GM23338 (cell line): Measurements from ENCODE around the gene CHST10. TPM values are rescaled to one million over a fixed set of nuclear protein-coding genes. Genes with fewer than 3 reads are reported as not detected.

Experiments used
- ATAC-seq: fragments of 200-7000 bp; cut with Tn5 transposase; 3 replicates; pipeline ENCODE4 v1.9.1; 2020
- DNase-seq: peaks from one replicate; pipeline ENCODE4 v3.0.0-alpha.2; 2015; ENCODE audit warnings: low spot score
- H2AFZ ChIP-seq: fragments of 200-600 bp; sonication (generic); 2 replicates; pipeline ENCODE4 v1.8.0; 2016; ENCODE audit warnings: antibody characterized with exemption, mild to moderate bottlenecking, moderate library complexity
- H3F3A ChIP-seq: fragments of 200-600 bp; sonication (generic); replicated peaks from 2 replicates; pipeline ENCODE4 v1.8.0; 2017; ENCODE audit warnings: antibody characterized with exemption, mixed run types, low read depth
- H3K27ac ChIP-seq: fragments of 200-600 bp; sonication (generic); 2 replicates; pipeline ENCODE4 v1.6.1; 2016; ENCODE audit warnings: low read depth
- H3K27me3 ChIP-seq: fragments of 200-600 bp; sonication (generic); 2 replicates; pipeline ENCODE4 v1.8.0; 2016; ENCODE audit warnings: mild to moderate bottlenecking, mixed run types, moderate library complexity; ENCODE audit not compliant: insufficient read depth
- H3K36me3 ChIP-seq: fragments of 200-600 bp; sonication (generic); 2 replicates; pipeline ENCODE4 v1.8.0; 2016; ENCODE audit warnings: mild to moderate bottlenecking; ENCODE audit not compliant: insufficient read depth
- H3K4me1 ChIP-seq: fragments of 200-600 bp; sonication (generic); 2 replicates; pipeline ENCODE4 v1.8.0; 2016; ENCODE audit warnings: mild to moderate bottlenecking, moderate library complexity; ENCODE audit not compliant: insufficient read depth
- H3K4me2 ChIP-seq: fragments of 200-600 bp; sonication (generic); 2 replicates; pipeline ENCODE4 v1.7.1; 2017; ENCODE audit warnings: mixed run types
- H3K4me3 ChIP-seq: fragments of 200-600 bp; sonication (generic); 2 replicates; pipeline ENCODE4 v1.6.1; 2016; ENCODE audit warnings: mixed run types
- H3K79me2 ChIP-seq: fragments of 200-600 bp; sonication (generic); replicated peaks from 2 replicates; pipeline ENCODE4 v1.8.0; 2017; ENCODE audit warnings: mild to moderate bottlenecking; ENCODE audit not compliant: insufficient read depth
- H3K9me2 ChIP-seq: fragments of 200-600 bp; sonication (generic); 2 replicates; pipeline ENCODE4 v1.8.0; 2017; ENCODE audit not compliant: insufficient read depth
- H4K20me1 ChIP-seq: fragments of 200-600 bp; sonication (generic); replicated peaks from 2 replicates; pipeline ENCODE4 v1.8.0; 2017; ENCODE audit warnings: mild to moderate bottlenecking; ENCODE audit not compliant: insufficient read depth
- H3K27ac Mint-ChIP-seq: 2 replicates; pipeline ENCODE4 v1.8.0; 2020; ENCODE audit warnings: inconsistent platforms, mild to moderate bottlenecking, moderate library complexity, mixed read lengths
- H3K27me3 Mint-ChIP-seq: 3 replicates; pipeline ENCODE4 v1.8.0; 2022; ENCODE audit warnings: low read depth, mild to moderate bottlenecking, moderate library complexity, mixed read lengths, inconsistent platforms; ENCODE audit not compliant: insufficient read depth, poor library complexity
- H3K36me3 Mint-ChIP-seq: 3 replicates; pipeline ENCODE4 v1.8.0; 2021; ENCODE audit warnings: low read depth, mild to moderate bottlenecking, inconsistent platforms, moderate library complexity, mixed read lengths
- H3K4me1 Mint-ChIP-seq: 3 replicates; pipeline ENCODE4 v1.8.0; 2020; ENCODE audit warnings: mild to moderate bottlenecking, inconsistent platforms, mixed read lengths
- H3K4me3 Mint-ChIP-seq: 3 replicates; pipeline ENCODE4 v1.8.0; 2021; ENCODE audit warnings: moderate library complexity, mild to moderate bottlenecking, inconsistent platforms, mixed read lengths
- H3K9me3 Mint-ChIP-seq: 3 replicates; pipeline ENCODE4 v1.8.0; 2020; ENCODE audit warnings: moderate library complexity, mild to moderate bottlenecking, inconsistent platforms, mixed read lengths
- CREB1 ChIP-seq: fragments of 250-450 bp; sonication (Bioruptor Pico); IDR thresholded peaks from 2 replicates; pipeline ENCODE4 v1.5.0; 2020; ENCODE audit warnings: low read depth, mild to moderate bottlenecking, moderate library complexity
- EZH2 ChIP-seq: fragments of 200-600 bp; sonication (generic); IDR thresholded peaks from one replicate; pipeline ENCODE4 v1.8.0; 2017; ENCODE audit warnings: antibody characterized with exemption, mild to moderate bottlenecking, low read depth; ENCODE audit not compliant: unreplicated experiment
- JUNB ChIP-seq: IDR thresholded peaks from one replicate; pipeline ENCODE4 v1.6.1; 2016; ENCODE audit warnings: antibody characterized with exemption; ENCODE audit not compliant: unreplicated experiment
- NANOG ChIP-seq: IDR thresholded peaks from 2 replicates; pipeline ENCODE4 v1.6.1; 2016; ENCODE audit warnings: antibody characterized with exemption, borderline replicate concordance
- POLR2AphosphoS5 ChIP-seq: IDR thresholded peaks from 2 replicates; pipeline ENCODE4 v1.6.1; 2016; ENCODE audit warnings: antibody characterized with exemption, low read depth
- polyA plus RNA-seq: library from polyadenylated mRNA; unstranded; fragments of >200 nt; fragmentation: Nextera tagmentation; extraction: Ambion mirVana; gene quantifications from 2 replicates; pipeline ENCODE4 v1.2.1, GENCODE V29; 2016
- total RNA-seq: library from RNA; depleted of rRNA; stranded (reverse); fragments of >200 nt; shearing (Covaris generic); gene quantifications from 2 replicates; pipeline ENCODE4 v1.2.3, GENCODE V29; 2014
- TF ChIP-seq, protein P1 (sequence below), 2 experiments: fragments of 200-600 bp in 1 of 2; sonication (generic) in 1 of 2; conservative IDR thresholded peaks; 2 replicates each; pipeline versions ENCODE4 v1.5.1 to v1.6.1; 2016 to 2017; ENCODE audit warnings: antibody characterized with exemption in 2 of 2, low read depth in 2 of 2, mild to moderate bottlenecking in 2 of 2, moderate library complexity in 1 of 2
- TF ChIP-seq, protein P2 (sequence below): fragments of 250-450 bp; sonication (Bioruptor Pico); IDR thresholded peaks from 2 replicates; pipeline ENCODE4 v1.5.0; 2020; ENCODE audit warnings: mild to moderate bottlenecking, moderate library complexity

The CHST10 gene
- total and polyA plus RNA-seq, 2 experiments from 2014 or later = 7.7 to 24.5 TPM

DNA sequence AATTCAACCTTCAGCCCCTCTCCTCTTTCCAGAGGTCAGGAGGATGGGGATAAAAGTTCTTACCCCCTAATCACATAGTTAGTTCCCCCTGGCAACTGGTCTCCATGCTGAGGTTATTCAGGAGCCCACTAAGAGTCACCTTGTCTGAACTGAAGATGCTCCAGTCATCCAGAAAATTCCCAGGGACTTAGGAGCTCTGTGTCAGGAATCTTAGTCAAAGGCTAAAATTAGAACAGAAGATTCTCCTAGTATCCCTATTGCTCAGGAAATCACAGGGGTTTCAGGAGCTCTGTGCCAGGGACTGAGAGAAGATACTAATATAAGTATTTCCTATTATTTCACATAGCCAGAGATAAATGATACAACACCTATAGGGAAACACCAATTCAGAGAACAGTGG lies 57.9 kb downstream of the CHST10 start (continued):
- TF ChIP-seq, protein P1, sequence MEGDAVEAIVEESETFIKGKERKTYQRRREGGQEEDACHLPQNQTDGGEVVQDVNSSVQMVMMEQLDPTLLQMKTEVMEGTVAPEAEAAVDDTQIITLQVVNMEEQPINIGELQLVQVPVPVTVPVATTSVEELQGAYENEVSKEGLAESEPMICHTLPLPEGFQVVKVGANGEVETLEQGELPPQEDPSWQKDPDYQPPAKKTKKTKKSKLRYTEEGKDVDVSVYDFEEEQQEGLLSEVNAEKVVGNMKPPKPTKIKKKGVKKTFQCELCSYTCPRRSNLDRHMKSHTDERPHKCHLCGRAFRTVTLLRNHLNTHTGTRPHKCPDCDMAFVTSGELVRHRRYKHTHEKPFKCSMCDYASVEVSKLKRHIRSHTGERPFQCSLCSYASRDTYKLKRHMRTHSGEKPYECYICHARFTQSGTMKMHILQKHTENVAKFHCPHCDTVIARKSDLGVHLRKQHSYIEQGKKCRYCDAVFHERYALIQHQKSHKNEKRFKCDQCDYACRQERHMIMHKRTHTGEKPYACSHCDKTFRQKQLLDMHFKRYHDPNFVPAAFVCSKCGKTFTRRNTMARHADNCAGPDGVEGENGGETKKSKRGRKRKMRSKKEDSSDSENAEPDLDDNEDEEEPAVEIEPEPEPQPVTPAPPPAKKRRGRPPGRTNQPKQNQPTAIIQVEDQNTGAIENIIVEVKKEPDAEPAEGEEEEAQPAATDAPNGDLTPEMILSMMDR (conservative IDR thresholded peaks at IDR 0.05; ENCODE audit: low read depth in 2 of 2) = no peak
- TF ChIP-seq POLR2AphosphoS5 (no peak), NANOG (no peak), JUNB (no peak), EZH2 (no peak)

DNA sequence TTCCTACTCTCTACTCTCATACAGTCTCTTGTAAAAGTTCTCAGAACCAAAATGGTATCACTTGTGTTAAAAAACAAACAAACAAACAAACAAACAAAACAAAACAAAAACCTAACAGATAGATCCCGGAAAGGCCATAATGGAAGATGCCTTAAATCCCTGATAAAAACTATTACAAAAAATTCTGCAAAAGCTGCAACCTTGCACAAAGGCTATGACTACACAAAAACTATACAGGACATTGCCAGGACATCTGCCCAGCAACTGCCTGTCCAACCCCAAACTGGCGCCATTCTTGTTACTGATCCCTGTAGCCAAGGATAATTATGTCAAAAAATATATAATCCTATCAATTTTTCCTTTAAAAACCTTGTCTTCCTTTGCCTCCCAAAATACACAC lies 58.9 kb downstream of the CHST10 start:
- Histone ChIP-seq H3K27me3 (no peaks in the 10 kb centered on the region), H3K4me1 (no peaks in the 10 kb centered on the region), H3F3A (no peaks in the 10 kb centered on the region), H3K4me3 (no peak overlapping the region), H3K36me3 (peaks cover 14% of the 10 kb centered on the region), H3K4me2 (no peak overlapping the region), H3K79me2 (no peaks in the 10 kb centered on the region), H4K20me1 (no peaks in the 10 kb centered on the region), H3K27ac (no peak overlapping the region), H2AFZ (no peak overlapping the region), H3K9me2 (peaks cover 21% of the 10 kb centered on the region; the same call in 1 of the 2 replicates)
- no peak for ATAC-seq
- Mint-ChIP-seq H3K36me3 (peaks cover 32% of the 10 kb centered on the region), H3K4me1 (peaks cover 10% of the 10 kb centered on the region; the same call in 2 of the 3 replicates), H3K27me3 (peaks cover 4% of the 10 kb centered on the region), H3K4me3 (no peak overlapping the region), H3K9me3 (peaks cover 49% of the 10 kb centered on the region), H3K27ac (no peak overlapping the region)
- TF ChIP-seq, protein P2, sequence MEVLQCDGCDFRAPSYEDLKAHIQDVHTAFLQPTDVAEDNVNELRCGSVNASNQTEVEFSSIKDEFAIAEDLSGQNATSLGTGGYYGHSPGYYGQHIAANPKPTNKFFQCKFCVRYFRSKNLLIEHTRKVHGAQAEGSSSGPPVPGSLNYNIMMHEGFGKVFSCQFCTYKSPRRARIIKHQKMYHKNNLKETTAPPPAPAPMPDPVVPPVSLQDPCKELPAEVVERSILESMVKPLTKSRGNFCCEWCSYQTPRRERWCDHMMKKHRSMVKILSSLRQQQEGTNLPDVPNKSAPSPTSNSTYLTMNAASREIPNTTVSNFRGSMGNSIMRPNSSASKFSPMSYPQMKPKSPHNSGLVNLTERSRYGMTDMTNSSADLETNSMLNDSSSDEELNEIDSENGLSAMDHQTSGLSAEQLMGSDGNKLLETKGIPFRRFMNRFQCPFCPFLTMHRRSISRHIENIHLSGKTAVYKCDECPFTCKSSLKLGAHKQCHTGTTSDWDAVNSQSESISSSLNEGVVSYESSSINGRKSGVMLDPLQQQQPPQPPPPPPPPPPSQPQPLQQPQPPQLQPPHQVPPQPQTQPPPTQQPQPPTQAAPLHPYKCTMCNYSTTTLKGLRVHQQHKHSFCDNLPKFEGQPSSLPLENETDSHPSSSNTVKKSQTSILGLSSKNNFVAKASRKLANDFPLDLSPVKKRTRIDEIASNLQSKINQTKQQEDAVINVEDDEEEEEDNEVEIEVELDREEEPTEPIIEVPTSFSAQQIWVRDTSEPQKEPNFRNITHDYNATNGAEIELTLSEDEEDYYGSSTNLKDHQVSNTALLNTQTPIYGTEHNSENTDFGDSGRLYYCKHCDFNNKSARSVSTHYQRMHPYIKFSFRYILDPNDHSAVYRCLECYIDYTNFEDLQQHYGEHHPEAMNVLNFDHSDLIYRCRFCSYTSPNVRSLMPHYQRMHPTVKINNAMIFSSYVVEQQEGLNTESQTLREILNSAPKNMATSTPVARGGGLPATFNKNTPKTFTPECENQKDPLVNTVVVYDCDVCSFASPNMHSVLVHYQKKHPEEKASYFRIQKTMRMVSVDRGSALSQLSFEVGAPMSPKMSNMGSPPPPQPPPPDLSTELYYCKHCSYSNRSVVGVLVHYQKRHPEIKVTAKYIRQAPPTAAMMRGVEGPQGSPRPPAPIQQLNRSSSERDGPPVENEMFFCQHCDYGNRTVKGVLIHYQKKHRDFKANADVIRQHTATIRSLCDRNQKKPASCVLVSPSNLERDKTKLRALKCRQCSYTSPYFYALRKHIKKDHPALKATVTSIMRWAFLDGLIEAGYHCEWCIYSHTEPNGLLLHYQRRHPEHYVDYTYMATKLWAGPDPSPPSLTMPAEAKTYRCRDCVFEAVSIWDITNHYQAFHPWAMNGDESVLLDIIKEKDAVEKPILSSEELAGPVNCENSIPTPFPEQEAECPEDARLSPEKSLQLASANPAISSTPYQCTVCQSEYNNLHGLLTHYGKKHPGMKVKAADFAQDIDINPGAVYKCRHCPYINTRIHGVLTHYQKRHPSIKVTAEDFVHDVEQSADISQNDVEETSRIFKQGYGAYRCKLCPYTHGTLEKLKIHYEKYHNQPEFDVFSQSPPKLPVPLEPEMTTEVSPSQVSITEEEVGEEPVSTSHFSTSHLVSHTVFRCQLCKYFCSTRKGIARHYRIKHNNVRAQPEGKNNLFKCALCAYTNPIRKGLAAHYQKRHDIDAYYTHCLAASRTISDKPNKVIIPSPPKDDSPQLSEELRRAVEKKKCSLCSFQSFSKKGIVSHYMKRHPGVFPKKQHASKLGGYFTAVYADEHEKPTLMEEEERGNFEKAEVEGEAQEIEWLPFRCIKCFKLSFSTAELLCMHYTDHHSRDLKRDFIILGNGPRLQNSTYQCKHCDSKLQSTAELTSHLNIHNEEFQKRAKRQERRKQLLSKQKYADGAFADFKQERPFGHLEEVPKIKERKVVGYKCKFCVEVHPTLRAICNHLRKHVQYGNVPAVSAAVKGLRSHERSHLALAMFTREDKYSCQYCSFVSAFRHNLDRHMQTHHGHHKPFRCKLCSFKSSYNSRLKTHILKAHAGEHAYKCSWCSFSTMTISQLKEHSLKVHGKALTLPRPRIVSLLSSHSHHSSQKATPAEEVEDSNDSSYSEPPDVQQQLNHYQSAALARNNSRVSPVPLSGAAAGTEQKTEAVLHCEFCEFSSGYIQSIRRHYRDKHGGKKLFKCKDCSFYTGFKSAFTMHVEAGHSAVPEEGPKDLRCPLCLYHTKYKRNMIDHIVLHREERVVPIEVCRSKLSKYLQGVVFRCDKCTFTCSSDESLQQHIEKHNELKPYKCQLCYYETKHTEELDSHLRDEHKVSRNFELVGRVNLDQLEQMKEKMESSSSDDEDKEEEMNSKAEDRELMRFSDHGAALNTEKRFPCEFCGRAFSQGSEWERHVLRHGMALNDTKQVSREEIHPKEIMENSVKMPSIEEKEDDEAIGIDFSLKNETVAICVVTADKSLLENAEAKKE (CRISPR knock-in tag) = no peak
- no peak for TF ChIP-seq CREB1 (CRISPR knock-in tag)
- DNase-seq = no peak
